Astrocyte (in vitro differentiated cells and primary cell): Measurements from ENCODE around the gene TMTC3.

Experiments
- EZH2 ChIP-seq: IDR thresholded peaks from 2 replicates; pipeline ENCODE4 v1.6.1; 2012; ENCODE audit warnings: mild to moderate bottlenecking, low read length, inconsistent platforms; ENCODE audit not compliant: insufficient read depth
- TF ChIP-seq, protein P1 (sequence below): IDR thresholded peaks from 2 replicates; pipeline ENCODE4 v1.5.1; 2011; ENCODE audit warnings: low read depth, mild to moderate bottlenecking, inconsistent platforms, low read length, moderate library complexity; ENCODE audit not compliant: insufficient read depth

- TF ChIP-seq, protein P1, sequence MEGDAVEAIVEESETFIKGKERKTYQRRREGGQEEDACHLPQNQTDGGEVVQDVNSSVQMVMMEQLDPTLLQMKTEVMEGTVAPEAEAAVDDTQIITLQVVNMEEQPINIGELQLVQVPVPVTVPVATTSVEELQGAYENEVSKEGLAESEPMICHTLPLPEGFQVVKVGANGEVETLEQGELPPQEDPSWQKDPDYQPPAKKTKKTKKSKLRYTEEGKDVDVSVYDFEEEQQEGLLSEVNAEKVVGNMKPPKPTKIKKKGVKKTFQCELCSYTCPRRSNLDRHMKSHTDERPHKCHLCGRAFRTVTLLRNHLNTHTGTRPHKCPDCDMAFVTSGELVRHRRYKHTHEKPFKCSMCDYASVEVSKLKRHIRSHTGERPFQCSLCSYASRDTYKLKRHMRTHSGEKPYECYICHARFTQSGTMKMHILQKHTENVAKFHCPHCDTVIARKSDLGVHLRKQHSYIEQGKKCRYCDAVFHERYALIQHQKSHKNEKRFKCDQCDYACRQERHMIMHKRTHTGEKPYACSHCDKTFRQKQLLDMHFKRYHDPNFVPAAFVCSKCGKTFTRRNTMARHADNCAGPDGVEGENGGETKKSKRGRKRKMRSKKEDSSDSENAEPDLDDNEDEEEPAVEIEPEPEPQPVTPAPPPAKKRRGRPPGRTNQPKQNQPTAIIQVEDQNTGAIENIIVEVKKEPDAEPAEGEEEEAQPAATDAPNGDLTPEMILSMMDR: no peak
- TF ChIP-seq EZH2: no peak
Measured at GRCh38 chr12:88207921-88208620, 66.0 kb downstream of the TMTC3 start.
